ENCODE measurements around the gene NPC1L1.

GRCh38 chr7:44568771-44569560, 27.8 kb upstream of the NPC1L1 start:
- TF ChIP-seq CTCF (IDR thresholded peaks at IDR 0.05) (no peak), POLR2A (IDR thresholded peaks at IDR 0.05) (no peak)
